ENCODE data around the gene ZFPL1.
"Not testable (repeated sequence)": the region's sequence is repeated elsewhere in the genome, so short reads cannot be mapped to it uniquely, and the experiment has no call there.

ZFPL1 gene

GRCh38 chr11:65115361-65116082, 31.5 kb downstream of the ZFPL1 start:
- DNase-seq: peak; percentile 14

GRCh38 chr11:65116370-65117205, 32.6 kb downstream of the ZFPL1 start:
- DNase-seq: peak; percentile 63

- peak; percentile 99 for DNase-seq
These were observed 33.4 kb downstream of the ZFPL1 start, which contains the start of gene ZNHIT2 for GRCh38 chr11:65117206-65118096. Gene ZNHIT2 (minus strand): TSS chr11:65117701. CDS start chr11:65117653, 48 bp downstream.

GRCh38 chr11:65118097-65118837, 34.2 kb downstream of the ZFPL1 start:
- no peak for DNase-seq

- not testable (repeated sequence) for DNase-seq
These were observed 35.1 kb downstream of the ZFPL1 start for GRCh38 chr11:65118891-65119669.

- no peak for DNase-seq
These were observed 35.6 kb downstream of the ZFPL1 start for GRCh38 chr11:65119670-65119995.

- no peak for DNase-seq
These were observed 36.8 kb downstream of the ZFPL1 start for GRCh38 chr11:65120831-65121230.

GRCh38 chr11:65121447-65121864, 37.4 kb downstream of the ZFPL1 start:
- DNase-seq: peak; percentile 61

- DNase-seq: peak; percentile 100
These were observed 38.1 kb downstream of the ZFPL1 start, which contains the start of the genes FAU and MRPL49 for GRCh38 chr11:65121865-65122696. Gene FAU (minus strand): TSS chr11:65122134. CDS start chr11:65121813, 321 bp downstream. Gene MRPL49 (plus strand): TSS chr11:65122321. CDS start chr11:65122347, 26 bp downstream.

- DNase-seq: no peak
These were observed 40.6 kb downstream of the ZFPL1 start for GRCh38 chr11:65124480-65125196.

- DNase-seq: no peak
These were observed 41.4 kb downstream of the ZFPL1 start for GRCh38 chr11:65125197-65126056.

GRCh38 chr11:65126624-65127274, 42.7 kb downstream of the ZFPL1 start:
- DNase-seq: no peak

- no peak for DNase-seq
These were observed 43.6 kb downstream of the ZFPL1 start for GRCh38 chr11:65127473-65128181.

GRCh38 chr11:65128182-65129145, 44.4 kb downstream of the ZFPL1 start:
- no peak for DNase-seq

- no peak for DNase-seq
These were observed 45.8 kb downstream of the ZFPL1 start for GRCh38 chr11:65129649-65130441.

Data from hematopoietic multipotent progenitor cell treated with erythropoietin and hydrocortisone succinate and interleukin-3 and kit ligand, for 6 days (in vitro differentiated cells).